SK-N-SH (cell line): Measurements from ENCODE around the gene TCTN2. TPM values are rescaled to one million over a fixed set of nuclear protein-coding genes. Genes with fewer than 3 reads are reported as not detected.

ENCODE experiments used
- CTCF ChIA-PET: fragments of 300-600, 350-600 bp; formaldehyde crosslinking; extraction: SDS; loops from one replicate; lab custom pipeline; 2021; lab: Yijun Ruan, JAX
- POLR2A ChIA-PET: fragments of 350-600 bp; sonication (Branson Sonifier 250); formaldehyde crosslinking; extraction: SDS; loops from one replicate; lab custom pipeline; 2020; ENCODE audit warnings: antibody characterized with exemption, inconsistent platforms; lab: Yijun Ruan, JAX
- DNase-seq: peaks from one replicate; pipeline ENCODE4 v3.0.0; 2012
- H2AFZ ChIP-seq: fragments of 200-600 bp; sonication (generic); 2 replicates; pipeline ENCODE4 v1.8.1; 2016; ENCODE audit warnings: antibody characterized with exemption, mild to moderate bottlenecking, low read depth
- H3F3A ChIP-seq: fragments of 200-600 bp; sonication (generic); replicated peaks from 2 replicates; pipeline ENCODE3; 2016; ENCODE audit warnings: antibody characterized with exemption, mild to moderate bottlenecking; ENCODE audit not compliant: insufficient read depth
- H3K27ac ChIP-seq, 2 experiments: fragments of 200-500 bp in 1 of 2; fragments of 200-600 bp in 1 of 2; sonication (Bioruptor generic) in 1 of 2; sonication (generic), shearing (Covaris generic) in 1 of 2; 2 replicates each; pipeline versions ENCODE4 v1.5.1 to v1.6.1; 2014 to 2016; ENCODE audit warnings: low read depth in 2 of 2, inconsistent platforms in 1 of 2, low read length in 1 of 2, mild to moderate bottlenecking in 1 of 2, mixed read lengths in 1 of 2
- H3K27me3 ChIP-seq: fragments of 200-600 bp; sonication (generic), shearing (Covaris generic); 2 replicates; pipeline ENCODE4 v1.6.1; 2016; ENCODE audit warnings: mixed run types; ENCODE audit not compliant: insufficient read depth
- H3K36me3 ChIP-seq, 2 experiments: fragments of 200-500 bp in 1 of 2; fragments of 200-600 bp in 1 of 2; sonication (Bioruptor generic) in 1 of 2; sonication (generic) in 1 of 2; replicated peaks in 1 of 2; 2 replicates each; pipeline versions ENCODE3 to v1.5.1; 2014 to 2016; ENCODE audit warnings: low read length in 1 of 2, mild to moderate bottlenecking in 1 of 2; ENCODE audit not compliant: insufficient read depth in 2 of 2, control insufficient read depth in 1 of 2
- H3K4me1 ChIP-seq, 2 experiments: fragments of 200-500 bp in 1 of 2; fragments of 200-600 bp in 1 of 2; sonication (Bioruptor generic) in 1 of 2; sonication (generic), shearing (Covaris generic) in 1 of 2; 2 replicates each; pipeline versions ENCODE4 v1.5.1 to v1.6.1; 2014 to 2016; ENCODE audit warnings: low read depth in 1 of 2, low read length in 1 of 2, mixed run types in 1 of 2; ENCODE audit not compliant: insufficient read depth in 2 of 2, control insufficient read depth in 1 of 2
- H3K4me2 ChIP-seq: fragments of 200-600 bp; sonication (generic), shearing (Covaris generic); 2 replicates; pipeline ENCODE4 v1.6.1; 2017; ENCODE audit warnings: mixed run types
- H3K4me3 ChIP-seq, 2 experiments: fragments of 200-500 bp in 1 of 2; fragments of 200-600 bp in 1 of 2; sonication (Bioruptor generic) in 1 of 2; sonication (generic), shearing (Covaris generic) in 1 of 2; 2 replicates each; pipeline versions ENCODE4 v1.5.1 to v1.8.1; 2014 to 2016; ENCODE audit warnings: low read depth in 2 of 2, inconsistent platforms in 1 of 2, low read length in 1 of 2, mild to moderate bottlenecking in 1 of 2, mixed read lengths in 1 of 2, moderate library complexity in 1 of 2
- H3K79me2 ChIP-seq: fragments of 200-600 bp; sonication (generic); 2 replicates; pipeline ENCODE4 v1.8.1; 2017; ENCODE audit warnings: mild to moderate bottlenecking; ENCODE audit not compliant: insufficient read depth
- H3K9ac ChIP-seq: fragments of 200-600 bp; sonication (generic); 2 replicates; pipeline ENCODE4 v1.6.1; 2017; ENCODE audit warnings: mixed run types
- H3K9me2 ChIP-seq: fragments of 200-600 bp; sonication (generic); 2 replicates; pipeline ENCODE4 v1.6.1; 2017; ENCODE audit warnings: mixed run types
- H3K9me3 ChIP-seq: fragments of 200-600 bp; sonication (generic); 2 replicates; pipeline ENCODE4 v1.6.1; 2017; ENCODE audit warnings: mixed run types, mild to moderate bottlenecking, moderate library complexity
- H4K20me1 ChIP-seq: fragments of 200-600 bp; sonication (generic); 2 replicates; pipeline ENCODE4 v1.6.1; 2017; ENCODE audit warnings: mild to moderate bottlenecking, mixed run types; ENCODE audit not compliant: insufficient read depth
- FOXJ3 ChIP-seq: sonication (generic); formaldehyde crosslinking; IDR thresholded peaks from 2 replicates; pipeline ENCODE4 v1.5.1; 2020; ENCODE audit warnings: mild to moderate bottlenecking, missing genetic modification reagents
- GATA2 ChIP-seq: sonication (generic); formaldehyde crosslinking; IDR thresholded peaks from 2 replicates; pipeline ENCODE4 v1.5.0; 2020; ENCODE audit warnings: mild to moderate bottlenecking, missing genetic modification reagents
- MEF2A ChIP-seq: IDR thresholded peaks from 2 replicates; pipeline ENCODE4 v1.4.0; 2012; ENCODE audit warnings: low read depth, borderline replicate concordance
- NFIC ChIP-seq: IDR thresholded peaks from 2 replicates; pipeline ENCODE4 v1.4.0; 2012; ENCODE audit warnings: borderline replicate concordance
- NRF1 ChIP-seq: IDR thresholded peaks from 2 replicates; pipeline ENCODE4 v1.6.1; 2012; ENCODE audit warnings: low read depth, mild to moderate bottlenecking, low read length
- RFX5 ChIP-seq: IDR thresholded peaks from 2 replicates; pipeline ENCODE4 v1.6.1; 2012; ENCODE audit warnings: mild to moderate bottlenecking, improper control_type of control experiment, low read length
- RXRA ChIP-seq: IDR thresholded peaks from 2 replicates; pipeline ENCODE4 v1.4.0; 2012; ENCODE audit warnings: low read depth, mild to moderate bottlenecking, borderline replicate concordance
- SMC3 ChIP-seq: IDR thresholded peaks from 2 replicates; pipeline ENCODE4 v1.6.1; 2012; ENCODE audit warnings: low read depth, low read length, improper control_type of control experiment
- YY1 ChIP-seq: IDR thresholded peaks from 2 replicates; pipeline ENCODE4 v1.4.0; 2012; ENCODE audit warnings: low read depth, mild to moderate bottlenecking
- WGBS: methylation state at CpG from one replicate; pipeline ENCODE4 v1.1.6; 2017; ENCODE audit warnings: low lambda C conversion rate; 5-methylcytosine and 5-hydroxymethylcytosine counted together
- polyA plus RNA-seq, 3 experiments: library from polyadenylated mRNA; depleted of rRNA; stranded (reverse); fragments of >200 nt; gene quantifications; 2 replicates each; pipeline ENCODE4 v1.2.3, GENCODE V29; 2012
- TF ChIP-seq, protein P1 (sequence below): IDR thresholded peaks from 2 replicates; pipeline ENCODE4 v1.6.1; 2012; ENCODE audit warnings: mild to moderate bottlenecking, low read depth, low read length, moderate library complexity

Gene TCTN2
- polyA plus RNA-seq, 1 of the 3 experiments (the other 2 are of a cell fraction), result 9.1 TPM

DNA sequence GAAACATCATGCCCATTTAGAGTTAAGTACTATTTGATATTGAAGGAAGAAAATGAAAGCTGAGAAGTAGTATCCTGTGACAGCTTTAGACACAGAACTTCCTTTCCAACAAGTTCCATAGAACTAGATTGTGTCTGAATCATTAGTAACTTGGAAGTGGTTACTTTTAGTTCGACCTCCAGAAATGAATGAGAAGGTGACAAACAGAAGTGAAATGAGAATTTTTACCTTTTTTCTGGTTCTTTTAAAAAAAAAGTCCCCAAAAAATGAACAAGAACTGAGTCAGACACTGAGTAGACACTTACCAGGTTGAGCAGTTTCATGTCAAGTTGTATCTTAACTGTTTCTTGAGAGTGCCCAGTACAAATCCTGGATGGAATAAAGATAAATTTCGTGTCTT, 44.3 kb downstream of the TCTN2 start:
- 47% methylated on average over 2 of the region's 2 CpGs for WGBS
- H3K4me2 ChIP-seq, result no peak overlapping the region
- H3K9me2 ChIP-seq, result no peaks in the 10 kb centered on the region
- H3K4me3 ChIP-seq, result no peak overlapping the region
- peaks cover 5 to 19% of the 10 kb centered on the region in 2 experiments; a peak in 1 of 4 replicates for H3K4me1 ChIP-seq
- no peaks in the 10 kb centered on the region for H4K20me1 ChIP-seq
- no peak overlapping the region for H3K27ac ChIP-seq
- no peak overlapping the region for H3K9ac ChIP-seq
- DNase-seq, result no peak
- no peak for TF ChIP-seq FOXJ3 (CRISPR knock-in tag)
- no peaks in the 10 kb centered on the region for H3K27me3 ChIP-seq
- H3K36me3 ChIP-seq, result no peaks in the 10 kb centered on the region
- ChIA-PET CTCF (interaction anchor here (0.8 kb wide), 1 partner anchor 9 kb away, joined by 3 read pairs; no protein-coding TSS in a partner anchor), POLR2A (no interaction called here)
- H3F3A ChIP-seq, result no peaks in the 10 kb centered on the region
- no peaks in the 10 kb centered on the region for H3K9me3 ChIP-seq
- H2AFZ ChIP-seq, result no peak overlapping the region
- peaks cover 45% of the 10 kb centered on the region for H3K79me2 ChIP-seq

DNA sequence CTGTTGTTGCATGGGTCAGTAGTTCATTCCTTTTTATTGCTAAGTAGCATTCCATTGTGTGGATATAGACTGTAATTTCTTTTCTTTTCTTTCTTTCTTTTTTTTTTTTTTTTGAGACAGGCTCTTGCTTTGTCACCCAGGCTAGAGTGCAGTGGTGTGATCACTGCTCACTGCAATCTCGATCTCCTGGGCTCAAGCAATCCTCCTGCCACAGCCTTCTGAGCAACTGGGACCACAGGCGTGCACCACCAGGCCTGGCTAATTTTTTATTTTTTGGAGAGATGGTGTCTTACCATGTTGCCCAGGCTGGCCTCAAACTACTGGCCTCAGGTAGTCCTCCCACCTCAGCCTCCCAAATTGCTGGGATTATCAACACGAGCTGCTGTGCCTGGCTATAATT, 46.4 kb downstream of the TCTN2 start:
- Histone ChIP-seq H3F3A (no peaks in the 10 kb centered on the region), H3K9ac (no peak overlapping the region), H3K27me3 (no peaks in the 10 kb centered on the region), H3K27ac (no peak overlapping the region), H3K9me2 (no peaks in the 10 kb centered on the region), H3K36me3 (peaks cover 2 to 4% of the 10 kb centered on the region in 2 experiments), H3K79me2 (peaks cover 44% of the 10 kb centered on the region), H3K4me1 (peaks cover 5 to 19% of the 10 kb centered on the region in 2 experiments; a peak in 1 of 4 replicates), H3K9me3 (no peaks in the 10 kb centered on the region), H4K20me1 (no peaks in the 10 kb centered on the region), H3K4me3 (no peak overlapping the region), H3K4me2 (no peak overlapping the region), H2AFZ (no peak overlapping the region)
- 95% methylated on average over 3 of the region's 3 CpGs for WGBS
- CTCF ChIA-PET, result interaction anchor here (0.7 to 1.1 kb wide), 2 partner anchors 19 to 24 kb away, joined by 3 read pairs; no protein-coding TSS in a partner anchor
- DNase-seq, result no peak
- POLR2A ChIA-PET, result no interaction called here
- no peak for TF ChIP-seq SMC3
- TF ChIP-seq, protein P1, sequence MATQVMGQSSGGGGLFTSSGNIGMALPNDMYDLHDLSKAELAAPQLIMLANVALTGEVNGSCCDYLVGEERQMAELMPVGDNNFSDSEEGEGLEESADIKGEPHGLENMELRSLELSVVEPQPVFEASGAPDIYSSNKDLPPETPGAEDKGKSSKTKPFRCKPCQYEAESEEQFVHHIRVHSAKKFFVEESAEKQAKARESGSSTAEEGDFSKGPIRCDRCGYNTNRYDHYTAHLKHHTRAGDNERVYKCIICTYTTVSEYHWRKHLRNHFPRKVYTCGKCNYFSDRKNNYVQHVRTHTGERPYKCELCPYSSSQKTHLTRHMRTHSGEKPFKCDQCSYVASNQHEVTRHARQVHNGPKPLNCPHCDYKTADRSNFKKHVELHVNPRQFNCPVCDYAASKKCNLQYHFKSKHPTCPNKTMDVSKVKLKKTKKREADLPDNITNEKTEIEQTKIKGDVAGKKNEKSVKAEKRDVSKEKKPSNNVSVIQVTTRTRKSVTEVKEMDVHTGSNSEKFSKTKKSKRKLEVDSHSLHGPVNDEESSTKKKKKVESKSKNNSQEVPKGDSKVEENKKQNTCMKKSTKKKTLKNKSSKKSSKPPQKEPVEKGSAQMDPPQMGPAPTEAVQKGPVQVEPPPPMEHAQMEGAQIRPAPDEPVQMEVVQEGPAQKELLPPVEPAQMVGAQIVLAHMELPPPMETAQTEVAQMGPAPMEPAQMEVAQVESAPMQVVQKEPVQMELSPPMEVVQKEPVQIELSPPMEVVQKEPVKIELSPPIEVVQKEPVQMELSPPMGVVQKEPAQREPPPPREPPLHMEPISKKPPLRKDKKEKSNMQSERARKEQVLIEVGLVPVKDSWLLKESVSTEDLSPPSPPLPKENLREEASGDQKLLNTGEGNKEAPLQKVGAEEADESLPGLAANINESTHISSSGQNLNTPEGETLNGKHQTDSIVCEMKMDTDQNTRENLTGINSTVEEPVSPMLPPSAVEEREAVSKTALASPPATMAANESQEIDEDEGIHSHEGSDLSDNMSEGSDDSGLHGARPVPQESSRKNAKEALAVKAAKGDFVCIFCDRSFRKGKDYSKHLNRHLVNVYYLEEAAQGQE, result no peak
- no peak for TF ChIP-seq NRF1
- TF ChIP-seq NFIC, result no peak
- TF ChIP-seq YY1, result no peak
- TF ChIP-seq RFX5, result no peak
- no peak for TF ChIP-seq RXRA
- no peak for TF ChIP-seq MEF2A
- TF ChIP-seq GATA2 (CRISPR knock-in tag), result no peak
